NCI-H1092 treated with DMSO at 0.1 percent for 48 hours (cell line): ENCODE results near the gene SNRNP35.
"Not testable (repeated sequence)": the region's sequence is repeated elsewhere in the genome, so short reads cannot be mapped to it uniquely, and the experiment has no call there.

Experiments
- DNase-seq: peaks from one replicate; lab custom pipeline; 2025; lab: John Stamatoyannopoulos, UW

SNRNP35 gene

DNA sequence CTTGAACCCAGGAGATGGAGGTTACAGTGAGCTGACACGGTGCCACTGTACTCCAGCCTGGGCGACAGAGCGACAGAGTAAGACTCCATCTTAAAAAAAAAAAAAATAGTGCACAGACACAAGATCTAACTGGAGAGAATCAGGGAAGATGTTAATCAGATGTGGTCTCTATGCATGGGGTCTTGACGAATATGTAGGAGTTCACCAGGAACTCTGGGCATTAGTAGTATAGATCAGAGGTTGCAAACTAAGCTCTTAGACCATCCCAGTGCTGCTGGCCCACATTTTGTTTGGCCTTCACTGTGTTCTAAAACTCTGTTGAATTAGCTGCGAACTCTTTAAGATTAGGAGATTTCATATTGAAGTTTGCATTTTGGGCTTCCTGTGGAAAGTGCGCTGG lies 31.6 kb downstream of the SNRNP35 start:
- DNase-seq: no peak

DNA sequence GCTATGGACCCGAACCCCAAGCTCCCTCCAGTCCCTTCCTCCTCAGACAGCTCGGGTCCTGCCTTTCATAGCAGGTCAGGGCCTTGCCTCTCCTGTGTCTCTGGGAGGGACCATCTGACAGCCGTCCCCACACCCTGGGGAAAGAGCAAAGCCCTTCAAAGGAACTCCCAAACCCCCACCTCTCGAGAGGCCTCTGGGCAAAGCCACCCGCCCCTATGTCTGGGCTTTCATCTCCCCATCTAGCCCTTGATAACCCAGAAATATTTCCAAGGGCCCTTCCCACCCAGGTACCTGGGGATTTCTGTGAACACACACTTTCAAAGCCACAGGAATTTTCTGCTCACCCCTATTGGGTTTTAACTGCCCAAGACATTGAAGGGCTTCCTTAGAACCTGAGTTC lies 32.1 kb downstream of the SNRNP35 start:
- DNase-seq: no peak

DNA sequence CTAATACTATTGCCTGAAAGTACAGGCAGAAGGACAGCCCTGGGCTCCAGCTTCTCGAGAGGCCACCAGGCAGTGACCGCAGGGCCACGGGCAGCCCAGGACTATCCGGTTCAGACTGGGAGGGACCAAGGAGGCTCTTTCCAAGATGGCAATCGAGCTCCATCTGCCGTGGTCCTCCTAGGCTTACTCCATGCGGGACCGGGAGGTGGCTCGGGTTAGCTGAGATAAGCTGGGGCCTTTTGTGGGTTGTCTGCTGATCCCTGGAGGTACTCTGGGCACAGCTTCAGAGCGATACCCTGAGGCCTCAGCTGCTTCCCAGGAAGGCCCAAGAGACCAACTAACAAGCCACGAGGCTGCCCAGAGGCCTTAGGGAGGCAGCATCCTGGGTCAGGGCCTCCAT lies 33.1 kb downstream of the SNRNP35 start:
- no peak for DNase-seq

DNA sequence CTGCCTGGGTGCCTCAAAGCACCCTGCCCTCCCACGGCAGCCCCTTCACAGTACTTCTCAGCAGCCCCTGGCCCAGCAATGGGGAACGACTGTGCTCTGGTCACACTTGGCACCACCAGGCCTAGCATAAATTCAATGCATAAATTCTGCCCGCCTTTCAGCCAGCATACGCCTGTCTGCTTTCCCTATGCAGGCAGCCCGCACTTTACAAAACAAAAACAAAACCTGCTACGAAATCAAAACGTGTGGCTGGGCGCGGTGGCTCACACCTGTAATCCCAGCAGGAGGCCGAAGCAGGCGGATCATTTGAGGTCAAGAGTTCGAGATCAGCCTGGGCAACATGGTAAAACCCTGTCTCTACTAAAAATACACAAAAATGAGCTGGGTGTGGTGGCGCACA lies 33.5 kb downstream of the SNRNP35 start:
- DNase-seq: no peak

DNA sequence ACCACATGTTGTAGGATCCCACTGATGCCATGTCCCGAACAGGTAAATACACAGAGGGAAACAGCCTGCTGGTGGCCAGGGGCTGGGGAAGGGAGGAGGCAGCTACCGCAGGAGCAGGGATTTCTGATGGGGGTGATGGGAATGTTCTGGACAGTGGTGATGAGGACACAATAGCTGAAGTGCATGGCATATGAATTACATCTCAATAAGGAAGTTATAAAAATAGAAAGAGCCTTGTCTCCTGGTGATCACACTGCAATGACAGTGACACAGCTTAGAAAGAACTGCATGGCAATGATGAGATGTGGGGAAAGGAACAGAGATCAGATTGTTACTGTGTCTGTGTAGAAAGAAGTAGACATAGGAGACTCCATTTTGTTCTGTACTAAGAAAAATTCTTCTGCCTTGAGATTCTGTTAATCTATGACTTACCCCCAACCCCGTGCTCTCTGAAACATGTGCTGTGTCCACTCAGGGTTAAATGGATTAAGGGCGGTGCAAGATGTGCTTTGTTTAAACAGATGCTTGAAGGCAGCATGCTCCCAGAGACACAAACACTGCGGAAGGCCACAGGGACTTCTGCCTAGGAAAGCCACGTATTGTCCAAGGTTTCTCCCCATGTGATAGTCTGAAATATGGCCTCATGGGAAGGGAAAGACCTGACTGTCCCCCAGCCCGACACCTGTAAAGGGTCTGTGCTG lies 34.5 kb downstream of the SNRNP35 start:
- not testable (repeated sequence) for DNase-seq

DNA sequence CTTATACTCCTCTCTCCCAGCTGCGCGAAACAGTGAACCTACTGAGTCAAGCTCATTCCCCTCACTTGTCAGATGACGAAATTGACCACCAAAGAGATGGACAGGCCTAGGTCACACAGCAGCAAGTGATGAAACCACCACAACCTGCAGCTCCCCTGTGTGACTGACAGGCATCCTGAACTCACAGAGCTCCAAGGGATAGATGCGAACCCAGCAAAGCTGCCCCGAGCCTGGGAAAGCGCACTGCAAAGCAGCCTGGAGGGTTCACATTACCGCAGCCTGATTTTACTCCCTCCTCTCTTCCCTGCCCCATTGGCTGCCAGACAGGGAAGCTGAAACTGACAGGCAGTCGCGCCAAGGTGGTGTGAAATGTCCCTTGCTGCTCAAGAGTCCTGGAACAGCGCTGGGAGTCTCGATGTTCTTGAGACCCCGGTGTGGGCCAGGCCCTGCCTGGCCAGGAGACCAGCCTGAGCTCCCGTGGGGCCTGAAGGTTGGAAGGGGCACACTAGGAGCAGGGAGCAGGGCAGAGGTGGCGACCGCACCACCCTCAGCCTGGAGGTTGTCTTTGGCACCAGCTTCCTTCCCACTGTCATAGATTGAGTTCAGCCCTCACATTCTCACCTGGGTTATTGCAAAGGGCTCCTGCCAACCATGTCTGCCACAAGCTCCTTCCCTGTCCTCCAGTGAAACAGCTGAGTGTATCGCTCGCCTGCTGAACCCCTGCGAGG lies 36.3 kb downstream of the SNRNP35 start:
- DNase-seq: no peak

DNA sequence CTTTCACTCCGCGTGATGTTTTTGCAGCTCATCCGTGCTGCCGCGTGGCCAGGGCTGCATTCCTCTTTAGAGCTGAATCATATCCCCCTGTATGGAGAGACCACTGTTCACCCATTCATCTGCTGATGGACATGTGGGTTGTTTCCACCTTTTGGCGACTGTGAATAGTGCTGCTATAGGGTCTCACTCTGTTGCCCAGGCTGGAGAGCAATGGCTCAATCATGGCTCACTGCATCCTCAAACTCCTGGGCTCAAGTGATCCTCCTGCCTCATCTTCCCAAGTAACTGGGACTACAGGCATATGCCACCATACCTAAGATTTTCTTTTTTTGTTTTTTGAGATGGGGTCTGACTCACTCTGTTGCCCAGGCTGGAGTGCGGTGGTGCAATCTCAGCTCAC lies 39.1 kb downstream of the SNRNP35 start:
- DNase-seq: no peak

DNA sequence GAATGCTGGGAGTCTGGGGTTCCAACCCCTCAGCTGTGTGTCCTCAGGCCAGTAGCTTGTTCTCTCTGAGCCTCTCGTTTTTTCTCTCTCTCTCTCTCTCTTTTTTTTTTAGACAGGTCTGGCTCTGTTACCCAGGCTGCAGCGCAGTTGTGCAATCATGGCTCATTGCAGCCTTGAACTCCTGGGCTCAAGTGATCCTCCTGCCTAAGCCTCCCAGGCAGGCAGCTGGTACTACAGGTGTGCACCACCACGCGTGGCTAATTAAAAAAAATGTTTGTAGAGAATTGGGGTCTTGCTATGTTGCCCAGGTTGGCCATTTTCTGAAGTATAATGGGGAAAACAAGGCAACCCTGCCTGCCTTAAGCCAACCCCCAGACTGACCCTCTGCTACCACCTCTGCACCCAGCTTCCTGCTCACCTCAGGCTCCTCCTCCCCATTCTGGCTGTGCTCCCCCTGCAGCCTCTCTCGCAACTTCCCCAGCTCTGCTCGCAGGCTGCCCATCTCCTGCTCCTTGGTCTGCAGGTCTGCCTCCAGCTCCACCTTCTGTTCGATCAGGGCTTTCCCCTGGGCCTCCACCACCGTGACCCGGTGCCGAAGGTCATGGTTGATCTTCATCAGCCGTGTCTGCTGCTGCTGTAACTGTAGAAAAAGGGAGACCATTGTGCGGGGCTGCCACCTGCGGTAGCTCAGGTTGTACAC lies 40.3 kb downstream of the SNRNP35 start:
- no peak for DNase-seq

DNA sequence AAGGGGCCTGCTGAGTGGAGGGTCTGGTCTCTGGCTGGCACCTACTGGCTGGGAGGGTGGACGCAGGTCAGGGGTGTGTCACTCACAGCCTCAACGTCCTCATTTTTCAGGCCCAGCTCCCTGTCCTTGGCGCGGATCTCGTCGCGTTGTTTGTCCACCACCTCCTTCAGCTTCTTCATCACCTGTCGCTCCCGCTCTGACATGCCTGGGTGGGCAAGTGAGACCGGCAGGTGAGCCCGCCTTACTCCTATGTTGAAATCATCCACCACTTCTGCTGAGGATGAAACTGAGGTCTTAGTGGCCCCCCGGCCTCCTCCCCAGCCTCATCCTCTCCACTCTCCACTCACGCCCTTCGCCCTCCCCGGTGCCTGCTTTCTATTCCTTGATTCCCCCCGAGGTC lies 41.4 kb downstream of the SNRNP35 start:
- no peak for DNase-seq

DNA sequence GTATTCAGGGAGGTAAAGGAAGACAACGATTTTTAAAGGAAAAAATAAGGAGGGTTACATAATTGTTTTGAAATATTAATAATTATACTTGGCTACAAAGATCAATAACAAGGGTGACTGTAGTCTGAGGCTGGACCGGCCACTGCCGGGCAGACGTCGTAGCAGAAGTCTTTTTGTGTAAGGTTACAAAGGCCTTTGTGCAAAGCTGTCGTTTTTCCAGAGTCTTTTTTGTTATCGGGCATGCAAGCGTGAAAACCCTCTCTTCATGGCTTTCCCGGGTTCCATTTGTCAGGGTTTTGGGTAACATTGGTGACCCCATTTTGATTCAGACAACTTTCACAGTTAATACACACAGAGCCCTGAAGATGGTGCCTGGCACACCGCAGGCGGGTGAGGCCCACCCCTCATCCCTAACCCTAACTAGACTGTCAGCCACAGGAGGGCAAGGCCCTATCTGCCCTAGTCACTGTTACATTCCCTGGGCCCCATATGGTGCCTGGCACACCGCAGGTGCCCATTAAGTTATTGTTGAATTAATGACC lies 44.3 kb downstream of the SNRNP35 start:
- no peak for DNase-seq

DNA sequence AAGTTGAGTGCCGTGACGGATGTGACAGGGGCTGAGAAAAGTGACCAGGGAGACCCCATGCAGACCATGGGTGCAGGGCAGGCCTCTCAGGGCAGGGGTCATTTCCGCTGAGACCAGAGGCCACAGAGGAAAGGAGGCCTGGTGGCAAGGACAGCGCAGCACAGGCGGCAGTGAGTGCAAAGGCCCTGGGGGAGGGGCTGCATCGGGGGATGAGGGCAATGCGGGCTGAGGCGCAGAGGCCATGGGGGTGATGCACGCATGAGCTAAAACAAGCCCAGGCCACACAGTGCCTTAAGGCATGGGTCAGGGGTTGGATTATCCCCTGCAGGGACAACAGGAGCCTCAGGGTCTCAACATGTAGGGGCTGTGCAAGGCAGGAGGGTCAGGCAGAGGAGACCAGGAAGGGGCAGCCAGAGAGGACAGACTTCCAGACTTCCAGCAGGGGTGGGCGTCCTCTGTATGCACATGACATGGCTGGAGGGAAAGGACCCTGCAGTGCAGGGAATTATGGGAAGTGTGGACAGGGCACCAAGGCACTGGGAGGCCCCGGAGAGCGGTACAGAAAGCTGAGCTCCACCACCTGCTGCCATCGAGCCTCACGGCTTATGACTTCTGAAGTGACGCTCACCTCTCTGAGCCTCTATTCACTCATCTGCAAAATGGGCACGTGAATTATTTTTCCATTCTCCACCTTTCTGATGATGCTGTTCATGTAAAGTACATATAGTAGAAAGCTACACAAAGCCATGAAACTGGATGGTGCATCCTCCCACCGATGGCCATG lies 48.3 kb downstream of the SNRNP35 start:
- DNase-seq: no peak

DNA sequence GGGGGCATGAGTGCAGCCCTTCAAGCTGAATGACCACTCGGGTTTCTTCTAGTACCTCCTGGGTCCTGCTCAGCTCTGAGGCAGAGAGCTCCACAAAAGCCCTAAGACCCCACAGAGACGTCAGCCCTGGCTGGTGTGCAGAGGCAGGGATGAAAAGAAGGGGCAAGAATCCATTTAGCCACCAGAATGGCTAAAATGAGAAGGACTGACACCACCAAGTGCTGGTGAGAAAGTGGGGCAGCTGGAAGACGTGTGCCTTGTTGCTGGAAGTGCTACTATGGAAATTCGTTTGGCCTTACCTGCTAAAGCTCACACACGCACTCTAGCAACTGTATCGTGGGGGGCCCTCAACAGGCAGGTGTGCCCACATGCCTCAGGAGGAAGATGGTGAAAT lies 48.9 kb downstream of the SNRNP35 start:
- DNase-seq: no peak

DNA sequence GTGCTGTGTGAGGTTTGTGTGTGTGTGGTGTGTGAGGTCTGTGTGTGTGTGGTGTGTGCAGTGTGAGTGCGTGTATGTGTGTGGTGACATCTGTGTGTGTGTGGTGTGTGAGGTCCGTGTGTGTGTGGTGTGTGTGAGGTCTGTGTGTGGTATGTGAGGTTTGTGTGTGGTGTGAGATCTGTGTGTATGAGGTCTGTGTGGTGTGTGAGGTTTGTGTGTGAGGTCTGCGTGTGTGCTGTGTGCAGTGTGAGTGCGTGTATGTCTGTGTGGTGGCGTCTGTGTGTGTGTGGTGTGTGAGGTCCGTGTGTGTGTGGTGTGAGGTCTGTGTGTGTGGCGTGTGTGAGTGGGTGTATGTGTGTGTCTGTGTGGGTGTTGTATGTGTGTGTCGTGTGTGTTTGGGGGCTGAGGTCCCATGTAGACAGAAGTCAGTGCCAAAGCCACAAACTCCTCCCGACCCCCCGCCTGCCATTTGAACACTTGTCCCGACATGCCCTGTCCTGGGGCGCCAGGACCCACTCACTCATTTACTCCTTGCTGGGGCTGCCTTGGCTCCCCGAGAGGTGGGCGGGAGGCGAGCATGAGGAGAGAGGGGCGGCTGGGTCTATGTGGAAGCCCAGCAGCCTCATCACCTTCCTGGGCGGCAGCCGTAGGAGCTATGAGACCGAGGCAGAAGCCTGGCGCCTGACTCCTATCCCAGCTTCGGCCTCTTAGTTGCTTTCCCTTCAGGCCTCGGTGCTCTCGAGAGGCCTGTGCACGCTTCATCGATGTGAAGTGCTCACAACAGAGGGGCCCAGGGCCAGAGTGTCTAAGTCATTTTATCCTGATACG lies 55.1 kb downstream of the SNRNP35 start:
- DNase-seq: no peak

DNA sequence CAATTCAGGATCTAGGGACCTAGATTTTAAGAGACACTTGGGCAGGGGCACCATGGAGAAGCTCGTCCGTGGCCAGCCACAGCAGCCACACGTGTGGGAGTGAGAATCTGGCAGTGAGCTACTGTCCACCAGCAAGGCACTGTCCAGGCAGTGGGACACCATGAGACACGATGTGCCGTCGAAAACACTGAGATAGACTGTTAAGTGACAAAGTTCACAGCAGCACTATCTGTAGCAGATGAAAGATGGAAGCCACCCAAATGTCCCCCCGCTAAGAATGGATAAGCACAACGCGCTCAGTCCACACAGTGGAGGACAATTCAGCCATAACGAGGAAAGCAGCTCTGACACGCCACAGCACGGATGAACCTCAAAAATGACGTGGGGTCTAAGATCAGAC lies 55.9 kb downstream of the SNRNP35 start:
- no peak for DNase-seq

DNA sequence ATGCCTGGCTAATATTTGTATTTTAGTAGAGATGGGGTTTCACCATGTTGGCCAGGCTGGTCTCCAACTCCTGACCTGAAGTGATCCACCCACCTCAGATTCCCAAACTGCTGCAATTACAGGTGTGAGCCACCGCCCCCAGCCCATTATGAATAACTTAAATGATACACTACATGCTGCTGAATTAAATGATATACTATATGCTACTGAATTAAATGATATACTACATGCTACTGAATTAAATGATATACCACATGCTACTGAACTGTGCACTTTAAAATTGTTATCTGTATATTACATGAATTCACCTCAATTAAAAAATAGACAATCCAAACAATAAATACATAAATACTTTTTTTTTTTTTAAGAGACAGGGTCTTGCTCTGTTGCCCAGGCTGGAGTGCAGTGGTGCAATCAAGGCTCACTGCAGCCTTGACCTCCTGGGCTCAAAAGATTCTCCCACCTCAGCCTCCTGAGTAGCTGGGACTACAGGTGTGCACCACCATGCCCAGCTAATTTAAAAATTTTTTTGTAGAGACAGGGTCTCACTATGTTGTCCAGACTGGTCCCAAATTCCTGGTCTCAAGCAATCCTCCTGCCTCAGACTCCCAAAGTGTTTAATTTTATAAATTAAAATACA lies 56.8 kb downstream of the SNRNP35 start:
- DNase-seq: not testable (repeated sequence)

DNA sequence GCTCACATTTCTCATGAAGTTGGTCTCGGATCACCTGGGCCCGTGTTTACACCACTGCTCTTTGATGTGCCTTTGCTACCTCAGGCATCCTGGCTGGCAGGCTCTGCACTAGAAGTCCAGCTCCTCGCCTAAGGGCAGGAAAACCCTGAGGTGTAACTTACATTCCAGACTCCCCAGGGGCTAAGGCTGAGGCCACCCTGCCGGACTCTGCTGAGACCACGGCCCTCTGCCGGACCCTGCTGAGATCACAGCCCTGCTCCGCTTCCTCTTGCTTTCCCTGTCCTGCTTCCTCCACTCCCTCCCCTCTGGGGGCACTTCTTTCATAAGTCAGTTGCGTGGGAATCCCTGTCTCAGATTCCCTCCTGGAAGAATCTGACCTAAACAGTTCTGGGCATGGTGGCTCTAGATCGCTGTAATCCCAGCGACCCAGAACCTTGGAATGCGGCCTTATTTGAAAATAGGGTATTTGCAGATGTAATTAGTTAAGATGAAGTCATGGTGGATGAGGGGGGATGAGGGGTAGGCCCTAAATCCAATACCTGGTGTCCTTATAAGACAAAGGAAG lies 58.4 kb downstream of the SNRNP35 start:
- no peak for DNase-seq
